Transverse colon (tissue), 4 donors: ENCODE measurements around the gene AOAH.

Experiments
- CTCF ChIP-seq, 5 experiments: fragments of 200-600 bp in 3 of 5; fragments of 450-650 bp in 2 of 5; sonication (generic) in 3 of 5; IDR thresholded peaks; 1 replicate in 2 of 5; 2 replicates in 3 of 5; pipeline ENCODE4 v1.5.1; 2016 to 2017; ENCODE audit warnings: antibody characterized with exemption in 5 of 5, inconsistent platforms in 3 of 5, mild to moderate bottlenecking in 2 of 5, moderate library complexity in 1 of 5
- POLR2A ChIP-seq: fragments of 450-650 bp; IDR thresholded peaks from one replicate; pipeline ENCODE4 v1.6.1; 2016; ENCODE audit warnings: antibody characterized with exemption, mild to moderate bottlenecking, moderate library complexity
- POLR2AphosphoS5 ChIP-seq, 3 donors: sonication (generic); formaldehyde crosslinking; IDR thresholded peaks; one replicate each; pipeline ENCODE4 v1.6.1; 2016; ENCODE audit warnings: antibody characterized with exemption in 3 of 3

GRCh38 chr7:36683111-36683510 lies 41.2 kb downstream of the AOAH start:
- TF ChIP-seq POLR2AphosphoS5 (IDR thresholded peaks at IDR 0.05) (no peak), CTCF (IDR thresholded peaks at IDR 0.05) (no peak), POLR2A (no peak)
